Uterus (tissue), 2 donors: ENCODE results near the gene SPTBN5.

ENCODE experiments used
- CTCF ChIP-seq, 4 experiments: fragments of 200-600 bp in 2 of 4; fragments of 450-650 bp in 2 of 4; sonication (generic) in 2 of 4; IDR thresholded peaks; one replicate each; pipeline ENCODE4 v1.5.1; 2016 to 2019; ENCODE audit warnings: antibody characterized with exemption in 4 of 4, mild to moderate bottlenecking in 2 of 4, moderate library complexity in 1 of 4
- POLR2A ChIP-seq, 2 donors: fragments of 450-650 bp; IDR thresholded peaks; one replicate each; pipeline ENCODE4 v1.6.1; 2016; ENCODE audit warnings: antibody characterized with exemption in 2 of 2, mild to moderate bottlenecking in 1 of 2, moderate library complexity in 1 of 2

- TF ChIP-seq CTCF (IDR thresholded peaks at IDR 0.05) (no peak), POLR2A (IDR thresholded peaks at IDR 0.05) (no peak)
These were observed 43.2 kb downstream of the SPTBN5 start for GRCh38 chr15:41850482-41851166.
